H1 (cell line): ENCODE data around the gene EXD3. TPM values are rescaled to one million over a fixed set of nuclear protein-coding genes. Genes with fewer than 3 reads are reported as not detected.
A peak's percentile ranks its signal among the peaks of the same experiment; 100 is the strongest.

Experiments
- CTCF ChIA-PET: fragments of 300-600 bp; sonication (Branson Sonifier 250); formaldehyde crosslinking; loops from one replicate; lab custom pipeline; 2021; ENCODE audit not compliant: partially characterized antibody; lab: Charles Lee
- POLR2A ChIA-PET: fragments of 300-600 bp; sonication (Branson Sonifier 250); formaldehyde crosslinking; loops from one replicate; lab custom pipeline; 2021; ENCODE audit warnings: inconsistent platforms; ENCODE audit not compliant: partially characterized antibody; lab: Charles Lee
- DNase-seq, 2 experiments: peaks; one replicate each; pipeline versions ENCODE4 v3.0.0 to v3.0.0-alpha.2; 2010 to 2022; ENCODE audit warnings: low spot score in 2 of 2, low read depth in 1 of 2, mixed read lengths in 1 of 2
- FAIRE-seq: peaks from 2 replicates; lab custom pipeline; 2011; peaks lifted over from hg19 to GRCh38; lab: Jason Lieb, UNC
- H2AFZ ChIP-seq: 2 replicates; pipeline ENCODE4 v1.8.1; 2012; ENCODE audit warnings: low read length, inconsistent platforms
- H2AK5ac ChIP-seq: 2 replicates; pipeline ENCODE4 v1.6.1; 2013; ENCODE audit warnings: low read depth, low read length
- H2BK120ac ChIP-seq: replicated peaks from 2 replicates; pipeline ENCODE3; 2013; ENCODE audit warnings: low read depth, low read length, inconsistent platforms
- H2BK12ac ChIP-seq: 2 replicates; pipeline ENCODE4 v1.6.1; 2013; ENCODE audit warnings: low read depth, low read length
- H2BK15ac ChIP-seq: 2 replicates; pipeline ENCODE4 v1.6.1; 2013; ENCODE audit warnings: low read length
- H2BK20ac ChIP-seq: 2 replicates; pipeline ENCODE4 v1.6.1; 2013; ENCODE audit warnings: low read length
- H2BK5ac ChIP-seq: 2 replicates; pipeline ENCODE4 v1.6.1; 2013; ENCODE audit warnings: low read depth, low read length
- H3K14ac ChIP-seq: 2 replicates; pipeline ENCODE4 v1.6.1; 2013; ENCODE audit warnings: inconsistent platforms; ENCODE audit not compliant: insufficient read length
- H3K18ac ChIP-seq: 2 replicates; pipeline ENCODE4 v1.6.1; 2013; ENCODE audit warnings: low read length; ENCODE audit errors: extremely low read depth
- H3K23ac ChIP-seq: 2 replicates; pipeline ENCODE4 v1.6.1; 2013; ENCODE audit warnings: inconsistent platforms; ENCODE audit not compliant: insufficient read length
- H3K23me2 ChIP-seq: 2 replicates; pipeline ENCODE4 v1.6.1; 2013; ENCODE audit warnings: low read depth, low read length
- H3K27ac ChIP-seq: 2 replicates; pipeline ENCODE4 v1.6.1; 2011; ENCODE audit warnings: low read depth, low read length, inconsistent platforms
- H3K27me3 ChIP-seq, 4 experiments: replicated peaks in 1 of 4; 1 replicate in 1 of 4; 2 replicates in 3 of 4; pipeline versions ENCODE4 v1.6.1 to v1.8.1; 2011 to 2013; ENCODE audit warnings: low read length in 3 of 4, mild to moderate bottlenecking in 3 of 4, inconsistent platforms in 2 of 4, mixed read lengths in 2 of 4, moderate library complexity in 1 of 4; ENCODE audit not compliant: control insufficient read depth in 3 of 4, insufficient read depth in 3 of 4; ENCODE audit errors: extremely low read depth in 1 of 4
- H3K36me3 ChIP-seq, 4 experiments: 2 replicates each; pipeline versions ENCODE4 v1.6.1 to v1.8.1; 2011 to 2013; ENCODE audit warnings: mild to moderate bottlenecking in 4 of 4, low read length in 3 of 4, moderate library complexity in 2 of 4, control low read depth in 1 of 4, inconsistent platforms in 1 of 4; ENCODE audit not compliant: insufficient read depth in 4 of 4, control insufficient read depth in 2 of 4
- H3K4ac ChIP-seq: replicated peaks from 2 replicates; pipeline ENCODE3; 2013; ENCODE audit warnings: low read length, low read depth, mixed read lengths, inconsistent platforms; ENCODE audit not compliant: insufficient read length
- H3K4me1 ChIP-seq, 4 experiments: replicated peaks in 1 of 4; 1 replicate in 1 of 4; 2 replicates in 3 of 4; pipeline versions ENCODE4 v1.6.1 to v1.8.1; 2011 to 2013; ENCODE audit warnings: low read length in 3 of 4, inconsistent platforms in 2 of 4, mixed read lengths in 1 of 4; ENCODE audit not compliant: insufficient read depth in 4 of 4, control insufficient read depth in 3 of 4
- H3K4me2 ChIP-seq, 2 experiments: 2 replicates each; pipeline versions ENCODE4 v1.6.1 to v1.8.1; 2011 to 2013; ENCODE audit warnings: low read depth in 2 of 2, low read length in 2 of 2, control low read depth in 1 of 2, inconsistent platforms in 1 of 2, mild to moderate bottlenecking in 1 of 2; ENCODE audit not compliant: insufficient read depth in 1 of 2
- H3K4me3 ChIP-seq, 4 experiments: fragments of 200-600, 300-600 bp in 1 of 4; sonication (generic), shearing (Covaris generic), sonication (Bioruptor Twin) in 1 of 4; 2 replicates each; pipeline versions ENCODE4 v1.5.1 to v1.8.1; 2011 to 2016; ENCODE audit warnings: low read length in 4 of 4, low read depth in 3 of 4, control low read depth in 2 of 4, inconsistent platforms in 2 of 4, mild to moderate bottlenecking in 2 of 4, mixed read lengths in 1 of 4, moderate library complexity in 1 of 4; ENCODE audit not compliant: insufficient read depth in 2 of 4; ENCODE audit errors: extremely low read depth in 1 of 4
- H3K56ac ChIP-seq: replicated peaks from 2 replicates; pipeline ENCODE3; 2013; ENCODE audit warnings: low read depth, mild to moderate bottlenecking, mixed read lengths, low read length, inconsistent platforms; ENCODE audit not compliant: insufficient read length
- H3K79me1 ChIP-seq: 2 replicates; pipeline ENCODE4 v1.6.1; 2013; ENCODE audit warnings: low read depth, low read length, control low read depth
- H3K79me2 ChIP-seq, 2 experiments: 2 replicates each; pipeline versions ENCODE4 v1.6.1 to v1.8.1; 2012 to 2013; ENCODE audit warnings: low read length in 2 of 2, mild to moderate bottlenecking in 2 of 2, inconsistent platforms in 1 of 2; ENCODE audit not compliant: insufficient read depth in 2 of 2, control insufficient read depth in 1 of 2
- H3K9ac ChIP-seq, 4 experiments: replicated peaks in 1 of 4; 1 replicate in 1 of 4; 2 replicates in 3 of 4; pipeline versions ENCODE4 v1.6.1 to v1.8.1; 2011 to 2013; ENCODE audit warnings: low read depth in 3 of 4, low read length in 3 of 4, control low read depth in 2 of 4, mild to moderate bottlenecking in 2 of 4, moderate library complexity in 2 of 4, inconsistent platforms in 1 of 4; ENCODE audit errors: extremely low read depth in 1 of 4
- H3K9me3 ChIP-seq, 2 experiments: 2 replicates each; pipeline versions ENCODE4 v1.6.1 to v1.8.1; 2012 to 2013; ENCODE audit warnings: mild to moderate bottlenecking in 2 of 2, moderate library complexity in 2 of 2, control low read depth in 1 of 2, inconsistent platforms in 1 of 2, low read depth in 1 of 2, low read length in 1 of 2, mixed read lengths in 1 of 2; ENCODE audit not compliant: insufficient read depth in 2 of 2
- H4K20me1 ChIP-seq, 2 experiments: replicated peaks in 1 of 2; 2 replicates each; pipeline versions ENCODE3 to v1.8.1; 2011 to 2013; ENCODE audit warnings: inconsistent platforms in 2 of 2, low read length in 2 of 2, mild to moderate bottlenecking in 1 of 2; ENCODE audit not compliant: insufficient read depth in 2 of 2, control insufficient read depth in 1 of 2
- H4K5ac ChIP-seq: 2 replicates; pipeline ENCODE4 v1.6.1; 2013; ENCODE audit warnings: low read length, low read depth, mixed read lengths, inconsistent platforms; ENCODE audit not compliant: insufficient read length
- H4K8ac ChIP-seq: 2 replicates; pipeline ENCODE4 v1.8.0; 2013; ENCODE audit warnings: mild to moderate bottlenecking, moderate library complexity, low read length, inconsistent platforms; ENCODE audit not compliant: insufficient read depth; ENCODE audit errors: extremely low read depth
- H4K91ac ChIP-seq: replicated peaks from 2 replicates; pipeline ENCODE3; 2013; ENCODE audit warnings: low read length, mixed read lengths, inconsistent platforms; ENCODE audit not compliant: insufficient read length
- CBX8 ChIP-seq: fragments of 300-800, 300-1000 bp; sonication (generic); IDR thresholded peaks from 2 replicates; pipeline ENCODE4 v1.7.1; 2016; ENCODE audit warnings: low read depth, low read length, borderline replicate concordance
- EZH2 ChIP-seq: fragments of 200-600 bp; sonication (generic); IDR thresholded peaks from 2 replicates; pipeline ENCODE4 v1.7.1; 2012; ENCODE audit warnings: low read depth, mild to moderate bottlenecking, moderate library complexity, low read length, inconsistent platforms; ENCODE audit not compliant: severe bottlenecking
- KDM4A ChIP-seq: IDR thresholded peaks from one replicate; pipeline ENCODE4 v1.7.1; 2012; ENCODE audit warnings: low read depth, mild to moderate bottlenecking, moderate library complexity, low read length, inconsistent platforms; ENCODE audit not compliant: severe bottlenecking
- POLR2AphosphoS5 ChIP-seq: IDR thresholded peaks from 2 replicates; pipeline ENCODE4 v1.6.1; 2011; ENCODE audit warnings: low read depth, low read length
- SIN3A ChIP-seq, 2 experiments: IDR thresholded peaks in 1 of 2; conservative IDR thresholded peaks in 1 of 2; 2 replicates each; pipeline ENCODE4 v1.6.1; 2011 to 2012; ENCODE audit warnings: low read length in 2 of 2, improper control_type of control experiment in 1 of 2, low read depth in 1 of 2, mild to moderate bottlenecking in 1 of 2
- USF2 ChIP-seq: IDR thresholded peaks from 2 replicates; pipeline ENCODE4 v1.6.1; 2011; ENCODE audit warnings: low read length, improper control_type of control experiment
- WGBS, 2 experiments: shearing (Covaris generic) in 1 of 2; methylation state at CpG; one replicate each; pipeline versions ENCODE4 v1.1.6 to v1.1.7; 2013 to 2015; ENCODE audit warnings: low lambda C conversion rate in 2 of 2, mixed read lengths in 2 of 2, inconsistent platforms in 1 of 2, low coverage in 1 of 2, missing lambda C conversion rate in 1 of 2; ENCODE audit not compliant: insufficient replicate concordance in 2 of 2, insufficient coverage in 1 of 2, insufficient read length in 1 of 2; ENCODE audit errors: extremely low coverage in 1 of 2, missing lambda C conversion rate in 1 of 2; 5-methylcytosine and 5-hydroxymethylcytosine counted together
- polyA plus RNA-seq, 7 experiments: library from polyadenylated mRNA; depleted of rRNA in 3 of 7; stranded (reverse) in 5 of 7; unstranded in 2 of 7; fragments of >200 nt in 5 of 7; fragments of 200-250 nt in 2 of 7; gene quantifications; 1 replicate in 5 of 7; 2 replicates in 1 of 7; 4 replicates in 1 of 7; pipeline versions ENCODE4 v1.2.1 to v1.2.3, GENCODE V29; 2011 to 2013; ENCODE audit warnings: missing spikeins in 2 of 7, mixed read lengths in 2 of 7
- total RNA-seq: library from RNA; stranded (reverse); fragmentation: NEBNext Ultra II Directional; extraction: Animal tissue kit (Norgen Biotek cat#: 25700); gene quantifications from 2 replicates; pipeline ENCODE4 v1.2.1, GENCODE V29; 2021

The EXD3 gene
- total and polyA plus RNA-seq, 2 of the 8 experiments (the other 6 are each of a cell fraction or from before 2014, with no cell fraction given), result 7.2 to 9.4 TPM

- H3K9me3 ChIP-seq, result no peaks in the 10 kb centered on the region
- H3K9ac ChIP-seq, result no peak overlapping the region
- H2BK12ac ChIP-seq, result no peak overlapping the region
- ChIA-PET POLR2A (interaction anchor here (1.0 to 47.8 kb wide), 4 partner anchors 8 to 38 kb away, joined by 3 to 1462 read pairs (median 4); partner anchors contain the start of genes CYSRT1, NDOR1, NELFB and NRARP), CTCF (interaction anchor here (0.6 to 2.2 kb wide), 7 partner anchors 8 to 75 kb away, joined by 3 to 8 read pairs (median 3); no protein-coding TSS in a partner anchor)
- H4K5ac ChIP-seq, result no peak overlapping the region
- no peak overlapping the region for H3K27ac ChIP-seq
- no peak overlapping the region for H3K4me3 ChIP-seq
- H3K4ac ChIP-seq, result no peak overlapping the region
- no peak overlapping the region for H2BK120ac ChIP-seq
- H3K23me2 ChIP-seq, result peaks cover 2% of the 10 kb centered on the region; the same call in 1 of the 2 replicates
- no peak overlapping the region for H2BK15ac ChIP-seq
- H4K20me1 ChIP-seq, result peaks cover 4 to 7% of the 10 kb centered on the region in 2 experiments
- no peak overlapping the region for H3K14ac ChIP-seq
- H3K4me2 ChIP-seq, result no peak overlapping the region
- no peak overlapping the region for H4K91ac ChIP-seq
- FAIRE-seq, result no peak
- H3K36me3 ChIP-seq, result peaks cover 0 to 15% (median 10%) of the 10 kb centered on the region in 4 experiments; a peak in 6 of 8 replicates
- no peak overlapping the region for H3K23ac ChIP-seq
- H3K18ac ChIP-seq, result no peak overlapping the region
- H3K27me3 ChIP-seq, result peaks cover 0 to 2% (median 0%) of the 10 kb centered on the region in 4 experiments; a peak in 1 of 7 replicates
- 88% methylated on average over 13 of the region's 13 CpGs; no CpG with 5 or more reads in 1 of the 2 experiments for WGBS, 2 experiments
- H2BK20ac ChIP-seq, result no peak overlapping the region
- DNase-seq, result no peak
- H2AK5ac ChIP-seq, result 0 out of 2 replicates have a peak overlapping the region, but pooled peaks have one; percentile 53
- H2BK5ac ChIP-seq, result peak overlapping the region; percentile 52
- no peaks in the 10 kb centered on the region for H3K79me1 ChIP-seq
- no peak for TF ChIP-seq CBX8
- no peak for TF ChIP-seq USF2
- TF ChIP-seq POLR2AphosphoS5, result peak; percentile 25; the same call in 1 of the 2 replicates
- no peak for TF ChIP-seq SIN3A (conservative IDR thresholded peaks at IDR 0.05 in 1 of 2, IDR thresholded peaks at IDR 0.05 in 1 of 2; ENCODE audit: low read depth in 1 of 2, low read length in 2 of 2)
- no peak for TF ChIP-seq KDM4A
- TF ChIP-seq EZH2, result no peak
- no peak overlapping the region for H2AFZ ChIP-seq
- H3K79me2 ChIP-seq, result no peaks in the 10 kb centered on the region
- H4K8ac ChIP-seq, result no peak overlapping the region; the same call in 1 of the 2 replicates
- H3K56ac ChIP-seq, result no peak overlapping the region
- peaks cover 0 to 20% (median 12%) of the 10 kb centered on the region in 4 experiments; a peak in 6 of 7 replicates for H3K4me1 ChIP-seq
These were observed 149.9 kb downstream of the EXD3 start for GRCh38 chr9:137273095-137273490.
